ENCODE results near the gene CLEC7A. TPM values are rescaled to one million over a fixed set of nuclear protein-coding genes. Genes with fewer than 3 reads are reported as not detected.

CLEC7A gene
- total and polyA plus RNA-seq, 9 of the 15 experiments (the other 6 are each of a cell fraction or from before 2014, with no cell fraction given): 0.16 TPM; not detected in 8

DNA sequence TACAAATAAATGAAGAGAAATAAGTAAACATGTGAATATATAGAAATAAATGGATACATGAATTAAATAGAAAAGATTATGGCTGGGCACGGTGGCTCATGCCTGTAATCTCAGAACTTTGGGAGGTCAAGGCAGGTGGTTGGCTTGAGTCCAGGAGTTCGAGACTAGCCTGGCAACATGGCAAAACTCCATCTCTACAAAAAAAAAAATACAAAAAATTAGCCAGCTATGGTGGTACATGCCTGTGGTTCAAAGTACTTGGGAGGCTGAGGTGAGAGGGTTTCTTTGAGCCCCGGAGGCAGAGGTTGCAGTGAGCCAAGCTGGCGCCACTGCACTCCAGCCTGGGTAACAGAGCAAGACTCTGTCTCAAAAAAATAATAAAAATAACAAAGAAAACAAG is 5.1 kb upstream of the CLEC7A start:
- WGBS (ENCODE audit: insufficient coverage, low coverage, missing lambda C conversion rate): 3% methylated on average over 4 of the region's 4 CpGs
- Histone ChIP-seq H3K9ac (ENCODE audit: insufficient read depth in 1 of 2, low read depth in 2 of 2, low read length in 2 of 2) (no peak overlapping the region), H3K9me1 (ENCODE audit: control insufficient read depth, insufficient read depth, low read length) (no peaks in the 10 kb centered on the region), H3K9me3 (replicated peaks; ENCODE audit: control insufficient read depth, insufficient read depth, low read depth, low read length) (no peaks in the 10 kb centered on the region), H3K79me2 (ENCODE audit: control insufficient read depth, insufficient read depth, low read length) (no peaks in the 10 kb centered on the region), H3K4me2 (ENCODE audit: insufficient read depth, low read length) (no peak overlapping the region), H3K4me3 (no peak overlapping the region), H3K27ac (ENCODE audit: extremely low read depth, low read depth, low read length) (no peak overlapping the region), H3K27me3 (ENCODE audit: control insufficient read depth in 2 of 2, insufficient read depth in 2 of 2, low read length in 2 of 2) (no peaks in the 10 kb centered on the region; a peak in 1 of 5 replicates), H3K4me1 (replicated peaks in 1 of 2; ENCODE audit: control insufficient read depth in 2 of 2, insufficient read depth in 2 of 2, low read length in 2 of 2) (no peaks in the 10 kb centered on the region), H4K20me1 (replicated peaks; ENCODE audit: control insufficient read depth, insufficient read depth, low read length) (no peaks in the 10 kb centered on the region), H3K36me3 (ENCODE audit: control insufficient read depth, insufficient read depth, low read length) (no peaks in the 10 kb centered on the region), H2AFZ (ENCODE audit: low read depth, low read length) (no peak overlapping the region)
- no TSS peak for BruUV-seq (replicated peaks)
- POLR2A ChIA-PET: no interaction called here
- TF ChIP-seq SMARCE1 (IDR thresholded peaks at IDR 0.05): no peak
- no peak for TF ChIP-seq ZNF436 (CRISPR knock-in tag; IDR thresholded peaks at IDR 0.05)
- no peak for TF ChIP-seq ZNF398 (CRISPR knock-in tag; IDR thresholded peaks at IDR 0.05)
- no peak for TF ChIP-seq ZNF324 (CRISPR knock-in tag; IDR thresholded peaks at IDR 0.05)
- no peak for TF ChIP-seq PTBP1 (IDR thresholded peaks at IDR 0.05; ENCODE audit: low read depth, low read length)
- TF ChIP-seq ZNF77 (CRISPR knock-in tag; IDR thresholded peaks at IDR 0.05): no peak
- no peak for TF ChIP-seq USF1 (CRISPR knock-in tag; IDR thresholded peaks at IDR 0.05)
- TF ChIP-seq, protein P1, sequence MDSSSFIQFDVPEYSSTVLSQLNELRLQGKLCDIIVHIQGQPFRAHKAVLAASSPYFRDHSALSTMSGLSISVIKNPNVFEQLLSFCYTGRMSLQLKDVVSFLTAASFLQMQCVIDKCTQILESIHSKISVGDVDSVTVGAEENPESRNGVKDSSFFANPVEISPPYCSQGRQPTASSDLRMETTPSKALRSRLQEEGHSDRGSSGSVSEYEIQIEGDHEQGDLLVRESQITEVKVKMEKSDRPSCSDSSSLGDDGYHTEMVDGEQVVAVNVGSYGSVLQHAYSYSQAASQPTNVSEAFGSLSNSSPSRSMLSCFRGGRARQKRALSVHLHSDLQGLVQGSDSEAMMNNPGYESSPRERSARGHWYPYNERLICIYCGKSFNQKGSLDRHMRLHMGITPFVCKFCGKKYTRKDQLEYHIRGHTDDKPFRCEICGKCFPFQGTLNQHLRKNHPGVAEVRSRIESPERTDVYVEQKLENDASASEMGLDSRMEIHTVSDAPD (CRISPR knock-in tag; IDR thresholded peaks at IDR 0.05): no peak
- TF ChIP-seq HNRNPH1 (optimal IDR thresholded peaks at IDR 0.05; ENCODE audit: low read depth, low read length): no peak
- TF ChIP-seq CC2D1A (IDR thresholded peaks at IDR 0.05): no peak
- FAIRE-seq (no peak), DNase-seq (ENCODE audit: extremely low read depth in 1 of 4, low spot score in 3 of 4) (no peak), ATAC-seq (no peak)
- CTCF ChIA-PET (ENCODE audit: low intra/inter-chr PET ratio): no interaction called here
- in situ Hi-C loops (cut with MboI): loop anchor here (25.0 kb wide), 1 partner anchor 323 kb away; no protein-coding TSS in a partner anchor
- intact Hi-C loops (cut with micrococcal nuclease): loop anchor here (5.0 kb wide), 1 partner anchor 103 kb away; the partner anchor contains the start of gene CLEC9A

All from K562 (cell line).